Epidermal melanocyte (primary cell): ENCODE measurements around the gene FOS.
"Not testable (repeated sequence)": the region's sequence is repeated elsewhere in the genome, so short reads cannot be mapped to it uniquely, and the experiment has no call there.

Source experiments
- DNase-seq: peaks from one replicate; pipeline ENCODE4 v3.0.0; 2011; ENCODE audit warnings: low spot score; ENCODE audit not compliant: insufficient read length

Gene FOS

DNA sequence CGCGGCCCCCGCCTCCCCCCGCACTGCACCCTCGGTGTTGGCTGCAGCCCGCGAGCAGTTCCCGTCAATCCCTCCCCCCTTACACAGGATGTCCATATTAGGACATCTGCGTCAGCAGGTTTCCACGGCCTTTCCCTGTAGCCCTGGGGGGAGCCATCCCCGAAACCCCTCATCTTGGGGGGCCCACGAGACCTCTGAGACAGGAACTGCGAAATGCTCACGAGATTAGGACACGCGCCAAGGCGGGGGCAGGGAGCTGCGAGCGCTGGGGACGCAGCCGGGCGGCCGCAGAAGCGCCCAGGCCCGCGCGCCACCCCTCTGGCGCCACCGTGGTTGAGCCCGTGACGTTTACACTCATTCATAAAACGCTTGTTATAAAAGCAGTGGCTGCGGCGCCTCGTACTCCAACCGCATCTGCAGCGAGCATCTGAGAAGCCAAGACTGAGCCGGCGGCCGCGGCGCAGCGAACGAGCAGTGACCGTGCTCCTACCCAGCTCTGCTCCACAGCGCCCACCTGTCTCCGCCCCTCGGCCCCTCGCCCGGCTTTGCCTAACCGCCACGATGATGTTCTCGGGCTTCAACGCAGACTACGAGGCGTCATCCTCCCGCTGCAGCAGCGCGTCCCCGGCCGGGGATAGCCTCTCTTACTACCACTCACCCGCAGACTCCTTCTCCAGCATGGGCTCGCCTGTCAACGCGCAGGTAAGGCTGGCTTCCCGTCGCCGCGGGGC lies at the start of gene FOS:
TSS of gene FOS (plus strand) at position 407 of the 731 bp plus-strand sequence. CDS start at position 562, 155 bp downstream.
- peak; percentile 93 for DNase-seq

DNA sequence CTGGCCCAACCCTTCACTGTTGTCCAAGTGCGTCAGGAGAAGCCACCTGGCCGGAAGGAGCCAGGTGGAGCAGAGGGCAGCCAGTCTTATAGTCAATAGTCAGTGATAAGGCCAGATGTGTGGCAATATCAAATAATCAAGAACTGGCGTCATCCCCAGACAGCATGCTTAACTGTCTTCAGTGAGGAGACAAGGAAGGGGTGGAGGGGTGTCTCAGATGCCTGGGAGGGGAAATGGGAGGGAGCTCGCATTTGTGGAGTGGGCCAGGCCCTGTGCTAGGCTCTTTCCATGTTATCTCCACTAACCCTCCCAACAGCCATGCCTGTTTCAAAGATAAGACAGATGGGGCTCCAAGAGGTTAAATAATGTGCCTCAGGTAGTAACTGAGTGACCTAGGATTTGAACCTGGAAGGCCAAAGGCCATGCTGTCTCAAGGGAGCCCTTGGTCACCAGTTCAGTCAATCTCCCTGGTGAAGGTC lies 48.9 kb upstream of the FOS start:
- DNase-seq: no peak

DNA sequence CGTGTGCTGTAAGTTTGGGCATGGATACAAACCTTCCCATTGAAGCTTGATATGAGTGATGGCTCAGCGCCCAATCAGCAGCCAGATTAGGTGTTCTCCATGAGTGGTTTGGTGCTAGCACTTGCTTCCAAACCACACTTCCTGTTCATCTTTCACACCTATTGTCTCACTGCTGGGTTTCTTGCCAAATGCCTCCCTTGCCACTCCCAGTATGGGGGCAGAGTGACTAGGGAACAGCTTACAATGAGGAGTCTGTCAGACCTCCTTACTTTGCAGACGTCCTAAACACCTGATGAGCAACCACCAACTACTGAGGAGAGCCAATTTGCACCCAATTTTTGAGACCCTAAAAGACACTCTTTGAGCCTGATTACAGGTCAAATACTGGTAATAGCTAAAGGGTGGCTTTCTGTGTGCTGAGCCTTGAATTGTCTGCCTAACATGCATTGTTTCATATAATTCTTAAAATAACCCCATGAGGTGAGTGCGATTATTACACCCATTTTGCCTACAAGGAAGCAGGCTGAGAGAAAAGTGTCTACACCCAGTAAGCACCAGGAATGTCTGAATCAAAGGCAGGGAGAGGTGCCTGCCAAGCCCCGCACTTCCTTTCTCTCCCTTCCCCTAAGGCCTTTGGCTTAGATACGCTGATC lies 48.4 kb upstream of the FOS start:
- DNase-seq: no peak

DNA sequence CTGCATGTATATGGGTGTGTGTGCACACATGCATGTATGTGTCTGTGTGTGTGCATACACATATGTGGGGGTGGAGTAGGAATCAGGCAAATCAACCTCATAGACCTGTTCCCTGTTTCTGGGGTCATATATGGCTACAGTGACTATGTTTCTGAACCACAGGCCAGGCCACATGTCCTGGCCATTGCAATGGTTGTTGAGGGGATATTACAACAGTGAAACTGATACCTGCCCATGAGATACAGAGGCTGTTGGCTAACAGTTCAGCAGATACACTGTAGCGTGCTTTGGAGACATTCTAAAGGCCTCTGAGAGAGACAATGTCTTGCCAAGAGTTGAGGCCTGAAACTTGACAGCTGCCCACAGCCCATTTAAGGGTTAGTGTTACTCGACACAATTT lies 47.3 kb upstream of the FOS start:
- DNase-seq: no peak

DNA sequence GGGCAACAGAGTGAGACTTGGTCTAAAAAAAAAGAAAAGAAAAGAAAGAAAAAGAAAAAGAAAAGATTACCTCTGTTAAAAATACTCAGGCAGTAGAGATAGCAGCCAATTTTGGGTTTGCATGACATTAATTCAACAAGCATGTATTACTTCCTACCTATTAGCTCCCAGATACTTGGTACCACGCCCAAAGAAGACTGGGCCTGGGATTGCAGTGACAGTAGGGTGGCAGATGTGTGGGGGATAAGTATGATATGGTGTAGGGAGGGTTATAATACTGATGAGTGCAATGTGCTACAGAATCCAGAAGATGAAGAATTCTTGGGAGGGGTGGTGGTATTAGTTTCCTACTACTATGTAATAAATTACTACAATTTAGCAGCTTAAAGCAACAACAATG lies 46.4 kb upstream of the FOS start:
- DNase-seq: no peak

DNA sequence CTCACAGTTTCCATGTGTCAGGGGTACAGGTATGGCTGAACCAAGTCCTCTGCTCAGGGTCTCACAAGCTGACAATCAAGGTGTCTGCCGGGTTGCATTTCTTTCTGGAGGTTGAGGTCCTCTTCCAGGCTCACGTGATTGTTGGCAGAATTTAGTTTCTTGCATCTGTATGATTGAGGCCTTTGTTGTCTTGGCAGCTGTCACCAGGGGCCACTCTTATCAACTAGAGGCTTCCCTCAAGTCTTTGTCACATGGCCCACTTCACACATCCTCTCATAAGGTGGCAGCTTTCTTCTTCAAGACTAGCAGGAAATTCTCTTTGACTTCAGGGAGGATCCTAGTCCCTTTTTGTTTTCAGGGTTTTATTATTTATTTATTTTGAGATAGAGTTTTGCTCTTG lies 46.0 kb upstream of the FOS start:
- DNase-seq: no peak

DNA sequence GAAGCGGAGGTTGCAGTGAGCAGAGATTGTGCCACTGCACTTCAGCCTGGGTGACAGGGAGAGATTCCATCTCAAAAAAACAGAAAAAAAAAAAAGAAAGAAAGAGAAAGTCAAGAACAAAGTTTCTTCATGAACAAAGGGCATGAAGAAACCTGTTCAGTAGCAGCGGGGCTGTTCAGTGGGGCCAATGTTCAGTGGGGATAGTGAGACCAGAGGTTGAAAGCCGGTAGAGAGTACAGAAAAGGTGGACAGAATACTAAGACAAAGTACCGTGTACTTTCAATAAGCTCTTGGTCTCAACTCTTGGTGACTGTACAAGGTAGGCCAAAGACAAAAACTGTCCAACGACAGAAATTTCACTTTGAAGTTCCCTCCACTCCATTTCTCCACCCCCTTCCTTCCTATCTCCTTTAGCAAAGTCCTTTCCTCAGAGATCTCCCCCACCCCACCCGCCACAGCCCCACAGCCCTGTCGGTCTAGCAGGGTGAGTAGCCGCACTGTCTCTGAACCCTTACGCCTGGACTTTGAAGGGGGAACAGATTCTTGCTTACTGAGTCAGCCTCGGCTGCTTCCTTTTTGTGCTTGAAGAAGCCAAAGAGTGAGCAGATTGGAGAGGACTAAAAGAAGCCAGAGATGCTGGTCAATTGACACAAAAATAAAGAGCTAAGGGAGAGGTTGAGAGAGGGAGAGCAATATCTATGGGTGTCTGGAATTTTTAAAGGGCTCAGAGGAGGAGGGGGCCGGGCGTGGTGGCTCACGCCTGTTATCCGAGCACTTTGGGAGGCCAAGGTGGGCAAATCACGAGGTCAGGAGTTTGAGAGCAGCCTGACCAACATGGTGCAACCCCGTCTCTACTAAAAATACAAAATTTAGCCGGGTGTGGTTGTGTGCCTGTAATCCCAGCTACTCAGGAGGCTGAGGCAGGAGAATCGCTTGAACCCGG lies 44.2 kb upstream of the FOS start:
- no peak for DNase-seq

DNA sequence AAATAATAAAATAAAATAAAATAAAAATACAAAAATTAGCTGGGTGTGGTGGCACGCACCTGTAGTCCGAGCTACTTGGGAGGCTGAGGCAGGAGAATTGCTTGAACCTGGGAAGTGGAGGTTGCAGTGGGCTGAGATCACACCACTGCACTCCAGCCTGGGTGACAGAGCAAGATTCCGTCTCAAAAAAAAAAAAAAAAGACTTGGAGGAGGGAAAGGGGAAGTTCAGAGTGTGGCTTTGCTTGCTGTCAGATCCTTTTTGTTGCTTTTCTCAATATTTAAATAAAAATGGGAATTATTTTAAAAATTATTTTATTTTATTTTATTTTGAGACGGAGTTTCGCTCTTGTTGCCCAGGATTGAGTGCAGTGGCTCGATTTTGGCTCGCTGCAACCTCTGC lies 43.4 kb upstream of the FOS start:
- not testable (repeated sequence) for DNase-seq

DNA sequence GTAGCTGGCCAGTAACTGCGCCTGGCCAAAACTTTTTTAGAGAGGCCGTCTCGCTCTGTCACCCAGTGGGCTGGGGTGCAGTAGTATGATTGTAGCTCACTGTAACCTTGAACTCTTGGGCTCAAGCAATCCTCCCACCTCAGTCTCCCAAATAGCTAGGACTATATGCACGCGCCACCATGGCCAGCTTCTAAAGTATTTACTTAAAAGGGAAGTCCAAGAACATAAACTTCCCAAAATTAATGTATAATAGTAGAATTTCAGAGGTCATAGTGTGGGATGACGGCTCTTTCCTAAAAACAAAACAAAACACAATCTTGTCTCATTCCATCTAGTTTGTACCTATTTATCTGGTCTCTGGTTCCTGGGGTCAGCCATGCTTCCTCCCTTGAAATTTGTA lies 42.2 kb upstream of the FOS start:
- DNase-seq: no peak

DNA sequence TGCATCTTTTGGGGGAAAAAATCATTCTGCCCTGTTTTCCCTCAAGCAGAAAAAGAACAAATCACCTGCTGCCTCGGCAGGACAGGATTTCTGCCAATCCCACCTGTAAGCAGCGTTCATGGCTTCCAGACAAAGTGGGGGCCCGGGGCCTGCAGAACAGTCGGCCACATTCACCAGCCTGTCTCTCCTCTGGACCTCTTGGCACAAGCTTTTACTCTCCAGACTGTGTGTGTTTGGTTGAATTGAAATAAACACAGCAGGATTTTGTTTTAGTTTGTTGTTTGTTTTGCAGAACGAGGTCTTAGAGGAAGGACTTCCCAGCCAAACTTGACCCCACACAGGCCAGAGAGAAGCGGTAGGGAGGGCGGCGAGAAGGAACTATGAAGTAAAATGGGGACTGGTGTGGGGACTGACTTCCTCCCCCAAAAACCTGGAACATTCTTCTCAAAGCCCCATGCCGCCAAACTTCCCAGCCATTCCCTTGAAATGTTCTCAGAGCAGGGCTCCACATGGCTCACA lies 41.7 kb upstream of the FOS start:
- DNase-seq: no peak

DNA sequence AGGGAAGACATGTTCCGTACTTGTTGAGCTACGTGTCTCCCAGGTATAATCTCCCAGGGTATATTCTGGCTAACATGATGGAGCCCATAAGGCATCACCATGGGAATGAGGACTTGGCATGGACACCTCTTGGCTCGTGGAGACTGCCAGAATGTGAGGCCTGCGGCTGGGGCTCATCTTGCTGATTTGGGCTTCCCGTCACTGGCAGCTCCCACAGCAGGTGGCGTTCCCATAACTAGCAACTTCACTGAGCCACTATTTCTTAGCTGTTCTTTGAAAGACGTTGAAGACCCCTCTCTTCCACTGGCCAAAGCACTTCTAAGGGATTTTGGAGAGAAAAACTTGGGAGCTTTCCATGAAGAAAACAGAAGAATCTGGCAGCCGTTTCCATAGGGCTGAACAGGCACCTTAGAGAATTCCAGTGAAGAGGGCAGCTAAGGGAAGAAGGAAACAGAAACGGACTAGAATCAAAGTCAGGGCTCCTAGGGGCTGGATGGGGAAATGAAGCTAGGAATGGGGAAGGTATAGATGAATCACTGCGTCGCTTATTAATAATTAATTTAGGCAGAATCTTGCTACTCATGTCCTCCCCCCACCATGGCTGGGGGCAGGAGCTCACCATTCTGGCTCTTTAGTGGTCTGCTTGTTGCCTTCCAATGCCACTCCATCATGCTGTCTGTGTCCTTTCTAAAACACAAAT lies 39.7 kb upstream of the FOS start:
- DNase-seq: no peak

DNA sequence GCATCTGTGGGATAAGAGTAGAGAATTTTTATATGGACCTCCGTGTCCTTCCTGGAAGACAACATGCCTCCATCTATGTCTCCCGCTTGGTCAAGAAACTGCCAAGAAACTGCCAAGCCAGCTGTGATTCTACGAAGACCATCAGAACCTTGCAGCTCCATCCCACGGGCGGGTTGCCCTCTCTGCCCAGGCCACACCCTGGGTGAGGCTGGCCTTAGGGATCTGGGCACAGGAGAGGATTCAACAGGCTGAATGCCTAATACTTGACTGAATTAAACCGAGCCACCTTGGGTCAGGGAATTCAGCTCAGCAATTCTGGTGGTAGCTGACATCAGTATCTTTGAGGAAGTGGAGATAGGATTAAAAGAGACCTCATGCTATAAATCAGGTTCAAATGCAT lies 37.8 kb upstream of the FOS start:
- no peak for DNase-seq

DNA sequence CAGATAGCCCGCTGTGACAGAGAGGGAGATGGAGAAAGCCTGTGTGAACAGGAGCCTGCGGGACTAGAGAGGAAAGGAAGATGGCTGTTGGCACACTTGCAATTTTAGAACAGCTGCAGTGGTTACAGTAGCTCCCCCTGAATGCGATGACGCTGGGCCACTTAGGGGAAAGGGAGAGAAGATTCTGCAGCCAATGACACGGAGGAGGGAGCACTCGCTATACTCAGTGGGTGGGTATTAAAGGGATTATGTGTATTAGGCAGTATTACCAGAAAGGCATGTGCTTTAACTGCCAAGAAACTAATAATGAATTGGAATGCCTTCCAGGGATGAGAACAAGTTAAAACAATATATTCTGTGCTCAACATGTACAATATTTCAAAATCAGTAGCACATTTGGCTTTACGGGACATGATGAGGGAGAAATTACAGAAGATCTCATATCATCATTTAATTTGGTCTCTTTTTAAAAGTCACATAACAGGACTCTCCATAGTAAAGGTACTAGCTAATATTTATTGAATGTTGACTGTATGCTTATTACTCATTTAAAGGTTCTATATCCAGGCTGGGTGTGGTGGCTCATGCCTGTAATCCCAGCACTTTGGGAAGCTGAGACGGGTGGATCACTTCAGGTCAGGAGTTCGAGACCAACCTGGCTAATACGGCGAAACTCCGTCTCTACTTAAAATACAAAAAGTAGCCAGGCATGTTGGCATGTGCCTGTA lies 35.9 kb upstream of the FOS start:
- DNase-seq: no peak

DNA sequence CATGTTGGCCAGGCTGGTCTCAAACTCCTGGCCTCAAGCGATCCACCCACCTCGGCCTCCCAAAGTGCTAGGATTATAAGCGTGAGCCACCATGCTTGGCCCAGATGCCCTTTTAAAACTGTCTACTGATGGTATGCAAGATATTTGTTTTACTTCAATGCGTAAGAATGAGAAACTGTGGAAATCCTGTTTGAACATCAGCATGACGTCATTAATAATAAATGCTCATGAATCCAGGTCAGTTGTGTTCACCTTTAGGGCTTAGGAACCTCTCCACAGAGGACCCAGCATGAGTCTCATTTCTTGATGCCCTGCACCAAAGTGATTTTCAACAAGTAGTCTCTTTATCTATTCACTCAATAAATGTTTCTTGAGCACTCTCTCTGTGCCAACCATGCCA lies 34.5 kb upstream of the FOS start:
- no peak for DNase-seq

DNA sequence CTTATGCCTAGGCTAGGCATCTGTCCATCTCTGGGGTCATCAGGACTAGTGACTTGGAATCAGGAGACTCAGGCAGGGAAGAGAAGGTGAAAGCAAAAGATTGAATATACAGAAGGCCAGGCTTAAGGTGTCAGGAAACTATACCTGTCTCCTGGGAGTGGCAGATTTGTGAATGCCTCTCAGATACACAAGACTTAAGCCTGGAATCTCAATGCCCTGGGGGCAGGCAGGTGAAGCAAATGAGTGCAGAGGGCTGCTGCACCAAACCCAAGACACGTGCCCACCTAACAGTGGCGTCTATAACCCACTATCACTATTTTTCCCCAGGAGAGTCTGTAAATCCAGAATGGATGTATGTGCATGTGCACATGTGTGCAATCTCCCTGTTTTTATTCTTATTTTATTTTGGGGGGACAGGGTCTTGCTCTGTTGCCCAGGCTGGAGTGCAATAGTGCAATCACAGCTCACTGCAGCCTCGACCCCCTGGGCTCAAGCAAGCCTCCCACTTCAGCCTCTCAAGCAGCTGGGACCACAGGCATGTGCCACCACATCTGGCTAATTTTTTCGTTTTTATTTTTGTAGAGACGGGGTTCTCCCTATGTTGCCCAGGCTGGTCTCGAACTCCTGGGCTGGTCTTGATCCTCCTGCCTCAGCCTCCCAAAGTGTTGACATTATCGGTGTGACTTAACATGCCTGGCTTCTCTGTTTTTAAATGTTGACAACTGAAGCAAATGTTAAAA lies 31.9 kb upstream of the FOS start:
- DNase-seq: no peak

DNA sequence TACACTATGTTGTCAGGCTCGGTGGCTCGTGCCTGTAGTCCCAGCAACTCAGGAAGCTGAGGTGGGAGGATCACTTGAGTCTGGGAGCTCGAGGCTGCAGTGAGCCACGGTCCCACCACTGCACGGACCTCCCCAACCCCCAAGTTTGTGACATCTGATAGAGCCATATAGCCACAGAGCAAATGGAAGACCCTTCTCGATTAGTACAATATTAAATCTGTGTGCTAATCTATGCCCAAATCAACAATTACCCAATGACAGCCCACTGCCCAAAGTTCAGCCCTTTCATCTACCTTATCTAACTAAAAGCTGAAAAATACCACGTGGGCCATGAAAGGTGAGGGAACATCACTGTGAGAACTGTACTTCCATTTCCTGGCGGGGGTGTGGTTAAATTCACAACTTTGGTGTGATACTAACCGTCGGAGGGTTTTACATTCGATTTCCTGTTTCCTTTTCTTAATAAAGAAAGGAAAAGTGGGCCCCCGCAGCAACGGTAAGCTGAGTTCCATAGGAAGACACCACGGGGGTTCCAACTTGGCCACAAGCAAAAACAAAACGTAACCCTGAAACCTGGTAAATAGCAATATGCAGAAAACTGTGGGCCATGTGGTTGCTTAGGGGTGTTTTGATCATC lies 31.2 kb upstream of the FOS start:
- no peak for DNase-seq

DNA sequence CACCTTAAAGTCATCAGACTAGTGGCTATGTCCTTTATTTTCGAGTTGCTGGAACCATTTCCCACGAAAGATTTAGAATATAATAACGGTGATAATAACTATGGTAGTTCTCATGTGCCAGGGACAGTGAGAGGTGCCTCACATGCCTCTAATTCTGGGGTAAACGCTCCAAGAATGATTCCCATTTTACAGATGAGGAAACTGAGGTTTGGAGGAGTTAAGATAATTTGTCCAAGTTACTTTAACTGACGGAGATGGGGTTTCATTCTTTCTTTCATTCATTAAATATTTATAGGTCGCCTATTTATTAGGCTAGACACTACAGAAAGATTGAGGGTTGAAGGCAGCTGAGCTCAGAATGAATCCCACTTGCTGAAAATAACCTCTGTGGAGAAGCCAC lies 30.7 kb upstream of the FOS start:
- DNase-seq: no peak

DNA sequence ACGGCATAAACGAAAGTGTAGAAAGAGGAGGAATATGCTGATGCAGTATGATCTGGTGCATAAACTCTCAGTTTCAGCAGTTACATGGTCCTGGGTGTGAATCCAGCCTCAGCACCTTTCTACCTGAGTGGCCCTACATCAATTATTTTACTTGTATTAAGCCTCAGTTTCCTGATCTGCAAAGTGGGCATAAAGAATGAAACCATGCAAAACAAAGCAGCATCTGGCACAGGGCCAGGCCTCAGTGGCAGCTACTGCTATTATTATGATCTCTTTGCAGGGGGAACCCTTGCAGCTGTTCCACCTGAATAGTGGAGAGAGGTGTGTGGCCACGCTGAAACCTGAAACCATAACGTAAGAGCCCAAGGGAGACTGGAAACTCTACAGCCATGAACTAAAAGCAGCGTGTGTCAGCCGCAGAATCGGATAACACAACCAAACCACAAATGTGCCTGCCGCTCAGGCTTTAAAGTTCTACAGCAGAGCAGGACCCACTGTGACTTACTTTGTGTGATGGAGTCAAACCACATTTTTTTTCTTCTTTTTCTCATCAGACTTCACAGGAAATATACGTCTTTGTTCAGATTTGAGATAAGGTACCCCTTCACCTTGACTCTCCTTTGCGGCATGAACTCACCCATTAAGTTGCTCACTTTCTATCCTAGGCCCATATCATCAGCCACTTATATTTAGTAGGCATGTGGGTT lies 29.2 kb upstream of the FOS start:
- DNase-seq: no peak

DNA sequence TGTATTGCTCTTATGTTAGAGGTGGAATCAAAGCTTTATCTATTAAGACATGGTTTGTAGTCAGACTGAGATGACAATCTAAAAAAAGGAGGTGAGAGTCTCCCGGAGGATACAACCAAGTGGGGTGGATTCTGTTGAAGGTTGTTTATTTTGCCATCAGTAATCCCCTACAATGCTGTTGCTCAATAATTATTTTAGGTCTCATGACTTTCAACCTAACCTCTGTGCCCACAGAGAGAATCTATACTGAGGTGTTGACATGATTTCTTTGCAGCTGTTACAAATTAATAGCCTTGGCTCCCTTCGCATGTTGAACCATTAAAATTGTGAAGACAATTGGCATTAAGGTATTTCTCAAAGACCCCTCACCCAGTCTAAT lies 28.7 kb upstream of the FOS start:
- no peak for DNase-seq
